HepG2 (cell line): ENCODE results near the gene APLP1. TPM values are rescaled to one million over a fixed set of nuclear protein-coding genes. Genes with fewer than 3 reads are reported as not detected.

Experiments
- ARID5B ChIP-seq: IDR thresholded peaks from 2 replicates; pipeline ENCODE4 v1.4.0; 2020; ENCODE audit warnings: mild to moderate bottlenecking, missing genetic modification reagents
- CREB3 ChIP-seq: sonication (generic); formaldehyde crosslinking; IDR thresholded peaks from 2 replicates; pipeline ENCODE4 v1.5.0; 2020; ENCODE audit warnings: missing genetic modification reagents
- E2F2 ChIP-seq: sonication (generic); formaldehyde crosslinking; IDR thresholded peaks from 2 replicates; pipeline ENCODE4 v1.4.0; 2020; ENCODE audit warnings: missing genetic modification reagents, borderline replicate concordance
- FOXK1 ChIP-seq: sonication (generic); formaldehyde crosslinking; IDR thresholded peaks from 2 replicates; pipeline ENCODE4 v1.4.0; 2020; ENCODE audit warnings: low read depth, missing genetic modification reagents, borderline replicate concordance
- GFI1 ChIP-seq: sonication (generic); formaldehyde crosslinking; IDR thresholded peaks from 2 replicates; pipeline ENCODE4 v1.5.0; 2020; ENCODE audit warnings: missing genetic modification reagents, mild to moderate bottlenecking, borderline replicate concordance
- HMG20A ChIP-seq: IDR thresholded peaks from 2 replicates; pipeline ENCODE4 v1.6.1; 2016; ENCODE audit warnings: borderline replicate concordance
- IRX3 ChIP-seq: sonication (generic); formaldehyde crosslinking; IDR thresholded peaks from 2 replicates; pipeline ENCODE4 v1.8.1; 2023; ENCODE audit warnings: mild to moderate bottlenecking, low read depth, missing genetic modification reagents, borderline replicate concordance
- KDM5B ChIP-seq: sonication (generic); formaldehyde crosslinking; IDR thresholded peaks from 2 replicates; pipeline ENCODE4 v1.4.0; 2020; ENCODE audit warnings: missing genetic modification reagents, mild to moderate bottlenecking, borderline replicate concordance
- KMT2B ChIP-seq: IDR thresholded peaks from 2 replicates; pipeline ENCODE4 v1.6.1; 2016; ENCODE audit warnings: missing genetic modification reagents, missing compliant biosample characterization
- MAZ ChIP-seq, 2 experiments: sonication (generic) in 1 of 2; formaldehyde crosslinking in 1 of 2; IDR thresholded peaks; 2 replicates each; pipeline versions ENCODE4 v1.5.0 to v1.6.1; 2012 to 2020; ENCODE audit warnings: low read depth in 2 of 2, mild to moderate bottlenecking in 2 of 2, borderline replicate concordance in 1 of 2, improper control_type of control experiment in 1 of 2, low read length in 1 of 2, missing genetic modification reagents in 1 of 2, moderate library complexity in 1 of 2
- ZNF224 ChIP-seq: sonication (generic); formaldehyde crosslinking; IDR thresholded peaks from 2 replicates; pipeline ENCODE4 v1.5.0; 2020; ENCODE audit warnings: mild to moderate bottlenecking, missing genetic modification reagents
- ZNF251 ChIP-seq: sonication (generic); formaldehyde crosslinking; IDR thresholded peaks from 2 replicates; pipeline ENCODE4 v1.9.0; 2021; ENCODE audit warnings: mild to moderate bottlenecking, missing genetic modification reagents
- ZNF260 ChIP-seq: sonication (generic); formaldehyde crosslinking; IDR thresholded peaks from 2 replicates; pipeline ENCODE4 v1.4.0; 2020; ENCODE audit warnings: missing genetic modification reagents, low read depth, mild to moderate bottlenecking, borderline replicate concordance
- ZNF431 ChIP-seq: sonication (generic); formaldehyde crosslinking; IDR thresholded peaks from 2 replicates; pipeline ENCODE4 v1.9.0; 2022; ENCODE audit warnings: missing genetic modification reagents, low read depth, mild to moderate bottlenecking, borderline replicate concordance
- ZNF577 ChIP-seq: sonication (generic); formaldehyde crosslinking; IDR thresholded peaks from 2 replicates; pipeline ENCODE4 v1.4.0; 2020; ENCODE audit warnings: mild to moderate bottlenecking, low read depth, missing genetic modification reagents, borderline replicate concordance
- ZNF841 ChIP-seq: sonication (generic); formaldehyde crosslinking; IDR thresholded peaks from 2 replicates; pipeline ENCODE4 v1.8.1; 2023; ENCODE audit warnings: missing genetic modification reagents, borderline replicate concordance
- polyA plus RNA-seq, 8 experiments: library from polyadenylated mRNA; depleted of rRNA in 3 of 8; stranded (reverse) in 7 of 8; unstranded in 1 of 8; fragments of >200 nt; fragmentation: Illumina TruSeq in 4 of 8; extraction: Trizol in 4 of 8; gene quantifications; 2 replicates each; pipeline versions ENCODE4 v1.2.1 to v1.2.3, GENCODE V29; 2011 to 2016; ENCODE audit warnings: low read depth in 4 of 8, missing spikeins in 1 of 8, mixed read lengths in 1 of 8; ENCODE audit not compliant: insufficient read depth in 1 of 8
- total RNA-seq, 5 experiments: library from RNA; depleted of rRNA; stranded (reverse); fragments of >200 nt; fragmentation: Illumina TruSeq; extraction: Trizol; gene quantifications; 2 replicates each; pipeline ENCODE4 v1.2.3, GENCODE V29; 2016; ENCODE audit warnings: low read depth in 1 of 5
- TF ChIP-seq, protein P1 (sequence below): sonication (generic); formaldehyde crosslinking; IDR thresholded peaks from 2 replicates; pipeline ENCODE4 v1.4.0; 2020; ENCODE audit warnings: missing genetic modification reagents
- TF ChIP-seq, protein P2 (sequence below): sonication (generic); formaldehyde crosslinking; IDR thresholded peaks from 2 replicates; pipeline ENCODE4 v1.8.0; 2022; ENCODE audit warnings: missing genetic modification reagents, low read depth, mild to moderate bottlenecking, borderline replicate concordance
- TF ChIP-seq, protein P3 (sequence below): sonication (generic); formaldehyde crosslinking; IDR thresholded peaks from 2 replicates; pipeline ENCODE4 v1.4.0; 2020; ENCODE audit warnings: mild to moderate bottlenecking, missing genetic modification reagents

The APLP1 gene
- total and polyA plus RNA-seq, 2 of the 13 experiments (the other 11 are each of a cell fraction or from before 2014, with no cell fraction given), result 2.0 to 2.9 TPM

- TF ChIP-seq MAZ (IDR thresholded peaks at IDR 0.05; ENCODE audit: borderline replicate concordance, low read depth, low read length) (no peak), MAZ (CRISPR knock-in tag; IDR thresholded peaks at IDR 0.05; ENCODE audit: low read depth) (no peak), GFI1 (CRISPR knock-in tag) (no peak), CREB3 (CRISPR knock-in tag) (no peak), ZNF260 (CRISPR knock-in tag) (no peak), E2F2 (no peak), FOXK1 (CRISPR knock-in tag) (no peak), ZNF224 (no peak), KMT2B (CRISPR knock-in tag) (no peak), KDM5B (no peak), ZNF251 (CRISPR knock-in tag) (no peak), ZNF431 (CRISPR knock-in tag) (no peak), ZNF577 (CRISPR knock-in tag) (no peak), HMG20A (CRISPR knock-in tag) (no peak; the same call in 1 of the 2 replicates), ZNF841 (no peak), ARID5B (CRISPR knock-in tag) (0 out of 2 replicates have a peak, but pooled peaks have one; percentile 31), IRX3 (CRISPR knock-in tag) (no peak)
- TF ChIP-seq, protein P1, sequence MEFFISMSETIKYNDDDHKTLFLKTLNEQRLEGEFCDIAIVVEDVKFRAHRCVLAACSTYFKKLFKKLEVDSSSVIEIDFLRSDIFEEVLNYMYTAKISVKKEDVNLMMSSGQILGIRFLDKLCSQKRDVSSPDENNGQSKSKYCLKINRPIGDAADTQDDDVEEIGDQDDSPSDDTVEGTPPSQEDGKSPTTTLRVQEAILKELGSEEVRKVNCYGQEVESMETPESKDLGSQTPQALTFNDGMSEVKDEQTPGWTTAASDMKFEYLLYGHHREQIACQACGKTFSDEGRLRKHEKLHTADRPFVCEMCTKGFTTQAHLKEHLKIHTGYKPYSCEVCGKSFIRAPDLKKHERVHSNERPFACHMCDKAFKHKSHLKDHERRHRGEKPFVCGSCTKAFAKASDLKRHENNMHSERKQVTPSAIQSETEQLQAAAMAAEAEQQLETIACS (CRISPR knock-in tag), result no peak
- TF ChIP-seq, protein P2, sequence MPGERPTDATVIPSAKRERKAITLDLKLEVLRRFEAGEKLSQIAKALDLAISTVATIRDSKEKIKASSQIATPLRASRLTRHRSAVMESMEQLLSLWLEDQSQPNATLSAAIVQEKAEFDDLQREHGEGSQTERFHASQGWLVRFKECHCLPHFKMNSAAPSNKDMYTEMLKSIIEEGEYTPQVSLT (CRISPR knock-in tag), result no peak
- TF ChIP-seq, protein P3, sequence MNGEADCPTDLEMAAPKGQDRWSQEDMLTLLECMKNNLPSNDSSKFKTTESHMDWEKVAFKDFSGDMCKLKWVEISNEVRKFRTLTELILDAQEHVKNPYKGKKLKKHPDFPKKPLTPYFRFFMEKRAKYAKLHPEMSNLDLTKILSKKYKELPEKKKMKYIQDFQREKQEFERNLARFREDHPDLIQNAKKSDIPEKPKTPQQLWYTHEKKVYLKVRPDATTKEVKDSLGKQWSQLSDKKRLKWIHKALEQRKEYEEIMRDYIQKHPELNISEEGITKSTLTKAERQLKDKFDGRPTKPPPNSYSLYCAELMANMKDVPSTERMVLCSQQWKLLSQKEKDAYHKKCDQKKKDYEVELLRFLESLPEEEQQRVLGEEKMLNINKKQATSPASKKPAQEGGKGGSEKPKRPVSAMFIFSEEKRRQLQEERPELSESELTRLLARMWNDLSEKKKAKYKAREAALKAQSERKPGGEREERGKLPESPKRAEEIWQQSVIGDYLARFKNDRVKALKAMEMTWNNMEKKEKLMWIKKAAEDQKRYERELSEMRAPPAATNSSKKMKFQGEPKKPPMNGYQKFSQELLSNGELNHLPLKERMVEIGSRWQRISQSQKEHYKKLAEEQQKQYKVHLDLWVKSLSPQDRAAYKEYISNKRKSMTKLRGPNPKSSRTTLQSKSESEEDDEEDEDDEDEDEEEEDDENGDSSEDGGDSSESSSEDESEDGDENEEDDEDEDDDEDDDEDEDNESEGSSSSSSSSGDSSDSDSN (CRISPR knock-in tag), result peak; percentile 33; the same call in 1 of the 2 replicates
Measured at GRCh38 chr19:35862528-35862927, 5.8 kb upstream of the APLP1 start (continued).
